Measurements from ENCODE around the gene SNAP25.

The SNAP25 gene

DNA sequence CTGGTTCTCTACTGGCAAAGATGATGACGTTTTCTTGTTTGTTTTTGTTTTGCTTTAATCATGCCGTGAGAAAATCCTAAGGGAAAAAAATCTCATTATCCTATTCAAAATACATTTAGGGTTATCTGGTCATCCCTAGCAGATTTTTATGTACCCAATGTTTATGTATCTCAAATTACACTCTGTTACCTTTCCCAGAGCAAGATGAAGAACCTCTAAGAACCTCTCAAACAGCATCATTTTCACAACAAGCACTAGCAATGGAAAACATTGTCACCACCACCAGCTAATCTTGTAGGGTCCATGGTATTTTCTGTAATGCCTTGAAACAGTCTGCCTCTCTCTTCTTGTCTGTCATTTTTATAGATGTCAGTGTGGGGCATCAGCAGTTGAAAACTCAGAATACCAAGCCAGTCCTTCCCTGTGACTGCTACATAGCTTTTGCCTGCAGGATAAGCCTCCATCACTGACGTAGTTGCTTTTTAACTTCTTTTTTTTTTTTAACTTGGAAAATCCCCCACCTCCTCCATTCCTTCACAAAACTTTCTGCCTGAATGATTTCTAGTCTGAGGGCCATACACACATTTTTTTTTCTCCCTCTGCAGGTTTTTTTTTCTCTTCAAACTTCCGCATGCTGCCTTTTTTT lies 2.4 kb upstream of the SNAP25 start:
- DNase-seq (ENCODE audit: low read depth): no peak

DNA sequence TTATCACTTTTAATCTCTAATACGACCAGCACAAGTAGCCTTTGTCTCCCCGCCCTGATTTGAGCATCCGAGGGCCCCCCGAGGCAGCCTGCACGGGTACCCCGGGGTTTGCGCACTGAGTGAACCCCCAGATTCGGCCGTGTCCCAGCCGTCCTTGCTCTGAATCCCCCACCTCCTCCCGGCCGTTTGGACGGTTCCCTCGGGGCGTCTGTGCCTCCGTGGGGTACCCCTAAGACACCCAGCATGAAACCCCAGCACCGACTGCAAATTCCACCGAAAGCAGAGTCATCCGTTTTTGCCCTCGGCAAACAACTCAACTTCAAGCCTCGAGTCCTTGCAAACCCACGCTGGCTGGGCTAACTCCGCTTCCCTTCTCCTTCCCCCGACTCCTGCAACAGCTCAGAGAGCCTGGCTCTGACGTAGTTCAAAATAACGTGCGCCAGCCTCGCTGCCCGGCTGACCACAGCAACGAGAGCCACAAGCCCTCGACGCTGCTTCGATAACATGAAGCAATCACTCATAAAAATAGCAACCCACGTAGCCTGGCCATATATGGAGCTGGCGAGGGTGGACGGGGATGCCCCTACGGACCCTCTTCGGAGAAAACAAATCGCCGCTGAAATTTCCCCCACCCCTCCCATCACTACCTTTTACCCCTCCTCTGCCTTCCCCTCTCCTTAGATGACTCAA lies 764 bp upstream of the SNAP25 start:
- peak; percentile 63 for DNase-seq (ENCODE audit: low read depth)

DNA sequence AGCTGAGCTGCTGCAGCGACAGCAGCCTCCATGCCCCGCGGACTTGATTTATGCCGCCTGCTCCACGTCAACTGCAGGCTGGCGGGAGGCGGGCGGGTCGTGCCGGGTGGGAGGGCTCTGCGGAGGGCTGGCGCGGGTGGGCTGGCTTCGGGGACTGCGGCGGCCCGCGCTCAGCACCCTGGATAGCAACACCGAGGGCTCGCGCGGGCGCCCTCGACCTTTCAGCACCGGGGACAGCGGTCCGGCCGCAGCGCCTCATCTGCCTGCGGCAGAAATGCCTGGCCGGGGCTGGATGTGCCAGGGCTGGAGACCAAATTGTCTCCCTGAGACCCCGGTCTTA lies 792 bp downstream of the SNAP25 start:
- DNase-seq (ENCODE audit: low read depth): peak; percentile 30

DNA sequence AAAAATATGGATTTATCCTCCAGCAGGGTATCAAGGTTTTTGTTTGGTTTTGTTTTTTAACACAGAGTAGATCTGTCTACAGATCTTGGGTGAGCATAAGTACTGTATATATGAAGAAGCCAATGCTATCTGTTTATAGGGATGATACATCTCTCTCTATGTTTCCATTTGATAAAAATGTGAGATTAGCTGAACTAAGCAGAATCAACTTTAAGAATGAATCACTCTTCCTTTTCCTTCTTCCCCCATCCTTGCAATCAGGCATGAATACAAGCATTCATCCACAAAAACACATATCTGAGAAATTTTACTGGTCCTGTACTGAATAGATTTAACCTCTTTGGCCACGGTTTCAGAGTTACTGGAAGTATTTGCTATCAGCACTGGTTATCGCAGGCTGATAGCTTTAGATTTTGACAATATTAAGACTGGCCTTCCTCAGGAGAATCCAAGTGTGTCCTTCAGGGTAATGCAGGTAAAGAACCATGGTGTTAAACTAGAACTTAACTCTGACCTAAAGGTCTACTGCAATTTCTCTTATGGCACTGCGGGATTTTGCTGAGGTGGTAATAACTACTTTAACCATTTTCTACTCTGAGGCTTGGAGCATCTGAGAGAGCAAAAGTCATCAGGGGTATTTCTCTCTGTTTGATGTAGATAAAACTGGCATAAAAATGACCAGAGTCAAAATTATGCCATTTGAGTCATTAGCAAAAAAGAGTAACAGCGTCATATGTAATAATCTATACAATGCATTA lies 1.5 kb downstream of the SNAP25 start:
- no peak for DNase-seq (ENCODE audit: low read depth)

DNA sequence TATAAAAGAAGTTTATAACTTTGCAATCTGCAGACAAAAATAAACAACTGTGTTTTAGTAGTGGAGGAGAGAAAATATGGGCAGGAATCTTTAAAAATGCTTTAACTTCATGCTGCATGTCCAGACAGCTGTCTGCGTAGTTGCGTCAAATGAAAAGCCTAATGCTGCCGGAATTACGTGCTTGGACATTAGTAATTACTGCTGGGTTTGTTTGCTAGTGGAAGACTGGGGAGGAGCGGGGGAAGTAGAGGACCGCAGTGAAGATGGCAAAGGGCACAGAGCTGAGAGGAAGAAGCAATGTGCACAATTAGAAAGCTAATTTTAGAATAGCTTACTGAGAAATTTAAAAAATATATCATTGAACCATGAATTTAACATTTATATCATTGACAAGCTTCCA lies 2.4 kb downstream of the SNAP25 start:
- no peak for DNase-seq (ENCODE audit: low read depth)

DNA sequence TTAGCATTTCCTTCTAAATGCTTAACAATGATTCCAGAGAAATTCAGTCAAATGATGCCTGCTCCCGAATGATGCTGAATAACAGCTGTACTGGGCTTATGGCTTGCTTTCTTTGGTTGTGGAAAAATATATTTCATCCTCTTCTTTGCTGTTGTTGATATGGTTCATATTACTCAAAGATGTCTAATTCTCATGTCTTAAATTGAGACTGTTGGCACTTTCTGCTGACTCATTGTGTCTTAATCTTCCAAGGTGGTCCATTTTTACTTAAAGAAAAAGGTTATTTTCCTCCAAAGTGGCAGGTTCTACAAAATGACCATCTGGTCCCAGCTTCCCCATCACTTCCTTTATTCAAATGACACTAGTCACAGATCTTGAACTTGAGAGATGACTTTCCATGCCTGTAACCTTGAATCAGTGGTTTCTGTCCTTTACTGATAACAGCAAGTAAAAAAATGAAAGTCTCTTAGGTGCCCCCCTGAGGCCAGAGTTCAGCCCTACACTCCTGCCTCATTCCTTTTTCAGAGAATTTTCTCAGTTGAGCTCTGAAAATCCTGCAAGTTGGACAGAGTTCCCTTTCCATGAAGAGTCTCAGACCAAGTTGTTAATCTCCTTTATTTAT lies 6.9 kb downstream of the SNAP25 start:
- no peak for DNase-seq (ENCODE audit: low read depth)

DNA sequence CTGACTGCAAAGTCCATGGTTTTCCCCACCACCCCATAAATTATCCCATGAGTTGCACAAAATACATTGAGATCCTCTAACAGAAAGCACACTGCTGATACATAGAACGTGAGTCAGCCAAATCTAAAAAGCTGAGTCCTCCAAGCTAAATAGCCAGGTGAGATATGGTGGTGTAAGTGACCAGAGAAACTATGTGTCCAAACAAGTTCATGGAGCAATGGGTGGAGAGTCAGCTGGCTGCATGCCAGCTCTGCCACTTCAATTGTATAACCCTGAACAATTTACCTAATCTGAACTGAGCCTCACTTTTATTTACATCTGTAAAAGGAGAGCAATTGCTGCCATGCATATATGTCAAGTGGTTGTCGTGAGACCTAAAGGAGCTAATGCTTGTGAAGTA lies 9.7 kb downstream of the SNAP25 start:
- DNase-seq (ENCODE audit: low read depth): no peak

DNA sequence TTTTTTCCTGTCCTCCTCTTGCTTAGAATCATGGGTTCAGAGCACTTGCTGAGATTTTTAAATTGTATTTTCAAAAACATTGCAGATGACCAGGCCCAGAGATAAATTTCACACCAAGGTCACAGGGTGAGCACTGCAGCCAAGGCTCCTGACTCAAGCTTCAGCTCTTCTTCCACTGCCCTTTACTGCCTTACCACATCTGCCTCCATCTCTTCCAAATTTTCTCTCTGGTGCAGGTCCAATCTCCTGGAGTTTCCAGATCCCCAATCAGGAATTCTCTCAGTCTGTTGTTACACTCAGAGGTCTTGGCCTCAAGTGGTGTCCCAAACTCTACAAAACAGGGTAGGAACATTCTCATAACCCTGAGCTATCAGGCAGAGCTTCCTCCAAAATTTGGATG lies 12.7 kb downstream of the SNAP25 start:
- no peak for DNase-seq (ENCODE audit: low read depth)

DNA sequence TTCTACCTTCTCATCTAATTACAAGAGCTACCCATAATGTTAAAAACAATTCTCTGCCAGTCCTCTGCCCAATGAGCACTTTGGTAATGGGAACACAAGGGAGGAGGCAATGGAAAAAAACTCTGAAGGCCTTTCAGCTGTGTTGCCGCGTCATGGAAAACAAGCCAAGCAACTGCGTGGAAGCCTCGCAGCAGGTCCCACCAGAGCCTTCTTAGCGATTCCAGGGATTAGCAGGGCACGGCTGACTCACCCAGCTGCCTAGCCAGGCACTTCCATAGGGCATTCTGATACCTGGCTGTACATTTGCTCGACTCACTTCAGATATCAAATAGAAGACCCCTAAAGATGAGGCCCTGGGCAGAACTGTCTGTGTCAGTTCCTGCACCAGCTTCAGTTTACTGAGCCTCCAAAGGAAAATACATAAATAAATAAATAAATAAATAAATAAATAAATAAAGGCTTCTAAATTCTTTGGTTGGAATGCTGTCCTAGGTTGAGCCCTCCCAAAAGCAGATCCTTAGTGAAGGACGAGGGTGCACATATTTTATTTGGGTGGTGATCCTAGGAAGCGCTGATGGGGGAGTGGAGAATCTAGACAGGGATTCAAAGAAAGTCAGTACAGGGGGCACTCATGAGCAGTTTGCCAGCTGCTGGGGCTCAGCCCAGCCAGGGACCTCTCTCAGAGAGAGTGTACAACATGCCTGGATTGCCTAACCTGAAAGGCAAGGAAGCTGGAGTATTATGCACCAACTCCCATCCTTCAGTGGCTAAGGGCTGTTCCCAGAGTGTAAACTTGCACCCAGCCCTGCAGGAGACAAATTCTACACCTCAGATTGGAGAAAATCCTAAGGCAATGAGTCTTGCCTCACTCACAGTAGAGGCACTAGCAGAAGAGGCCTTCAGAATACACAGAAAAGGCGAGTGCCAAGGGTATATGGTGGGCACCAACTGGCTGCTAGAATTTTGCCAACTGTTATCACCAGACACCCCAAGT lies 18.2 kb downstream of the SNAP25 start:
- DNase-seq (ENCODE audit: low read depth): no peak

DNA sequence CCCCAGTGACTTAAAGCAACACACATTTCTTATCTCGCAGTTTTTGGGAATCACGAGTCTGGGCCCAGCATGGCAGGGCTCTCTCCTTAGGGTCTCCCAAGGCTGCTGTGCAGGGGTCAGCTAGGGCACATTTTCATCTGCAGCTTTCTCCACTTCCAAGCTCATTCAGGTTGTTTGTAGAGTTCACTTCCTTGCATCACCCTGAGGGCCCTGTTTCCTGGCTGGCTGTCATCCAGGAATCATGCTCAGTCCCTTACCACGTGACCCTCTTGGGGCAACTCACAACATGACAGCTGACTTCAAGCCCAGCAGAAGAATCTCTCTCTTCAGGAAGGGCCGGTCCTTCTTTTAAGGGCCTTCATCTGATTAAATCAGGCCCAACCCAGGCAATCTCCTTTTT lies 21.3 kb downstream of the SNAP25 start:
- DNase-seq (ENCODE audit: low read depth): peak; percentile 8

DNA sequence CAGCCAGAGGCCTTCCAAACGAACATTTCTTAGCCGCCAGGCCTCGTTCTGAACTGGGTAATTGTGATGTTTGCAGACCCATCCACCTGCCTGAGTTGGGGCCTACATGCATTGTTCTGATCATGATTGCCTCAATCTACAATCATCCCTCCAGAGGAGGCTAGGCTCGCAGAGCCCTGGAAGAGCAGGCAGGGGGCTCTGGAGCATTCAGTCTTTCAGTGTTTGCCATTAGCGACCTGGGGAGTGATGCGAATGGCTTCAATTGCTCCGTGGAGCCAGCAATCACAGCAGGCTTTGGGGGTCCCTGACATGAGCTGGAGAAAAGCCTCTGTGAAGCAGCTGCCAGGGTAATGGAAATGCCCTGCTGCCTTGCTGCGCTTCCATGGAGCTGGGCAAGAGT lies 22.0 kb downstream of the SNAP25 start:
- no peak for DNase-seq (ENCODE audit: low read depth)

DNA sequence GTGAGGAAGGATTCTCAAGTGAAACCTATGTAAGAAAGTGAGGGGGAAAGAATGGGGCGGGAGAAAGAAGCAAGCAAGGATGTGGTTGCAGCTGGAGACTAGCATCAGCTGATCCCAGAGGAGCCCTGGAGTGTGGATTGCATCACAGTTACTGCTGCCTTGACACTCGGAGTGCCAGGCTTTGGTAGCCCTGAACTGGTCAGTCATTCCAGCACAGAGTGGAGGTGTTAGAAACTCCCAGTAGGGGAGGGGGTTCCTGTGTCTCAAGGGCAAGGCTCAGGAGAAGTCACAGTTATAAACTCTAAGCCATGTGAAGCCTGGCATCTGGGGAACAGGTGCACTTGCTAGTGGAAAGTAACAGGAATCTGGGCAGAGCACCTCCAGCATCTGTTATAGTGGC lies 23.5 kb downstream of the SNAP25 start:
- DNase-seq (ENCODE audit: low read depth): no peak

DNA sequence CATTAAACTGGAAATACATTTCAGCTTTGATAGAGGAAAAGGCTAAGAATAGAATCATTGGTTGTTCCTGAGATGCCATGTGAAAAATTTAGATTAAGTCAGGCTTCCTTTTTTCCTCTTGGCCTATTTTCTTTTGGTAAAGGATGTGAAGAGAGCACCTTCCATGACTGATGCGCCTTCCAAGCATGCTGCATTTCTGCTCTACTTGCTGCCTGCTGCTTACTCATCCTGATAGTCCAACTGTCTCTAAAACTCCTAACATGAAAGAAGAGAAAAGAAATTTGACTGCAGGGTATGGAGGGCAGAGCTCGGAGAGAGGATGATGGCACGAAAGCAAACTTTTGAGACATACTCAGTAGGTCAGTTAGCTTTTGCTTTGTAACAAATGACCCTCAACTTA lies 28.8 kb downstream of the SNAP25 start:
- no peak for DNase-seq (ENCODE audit: low read depth)

DNA sequence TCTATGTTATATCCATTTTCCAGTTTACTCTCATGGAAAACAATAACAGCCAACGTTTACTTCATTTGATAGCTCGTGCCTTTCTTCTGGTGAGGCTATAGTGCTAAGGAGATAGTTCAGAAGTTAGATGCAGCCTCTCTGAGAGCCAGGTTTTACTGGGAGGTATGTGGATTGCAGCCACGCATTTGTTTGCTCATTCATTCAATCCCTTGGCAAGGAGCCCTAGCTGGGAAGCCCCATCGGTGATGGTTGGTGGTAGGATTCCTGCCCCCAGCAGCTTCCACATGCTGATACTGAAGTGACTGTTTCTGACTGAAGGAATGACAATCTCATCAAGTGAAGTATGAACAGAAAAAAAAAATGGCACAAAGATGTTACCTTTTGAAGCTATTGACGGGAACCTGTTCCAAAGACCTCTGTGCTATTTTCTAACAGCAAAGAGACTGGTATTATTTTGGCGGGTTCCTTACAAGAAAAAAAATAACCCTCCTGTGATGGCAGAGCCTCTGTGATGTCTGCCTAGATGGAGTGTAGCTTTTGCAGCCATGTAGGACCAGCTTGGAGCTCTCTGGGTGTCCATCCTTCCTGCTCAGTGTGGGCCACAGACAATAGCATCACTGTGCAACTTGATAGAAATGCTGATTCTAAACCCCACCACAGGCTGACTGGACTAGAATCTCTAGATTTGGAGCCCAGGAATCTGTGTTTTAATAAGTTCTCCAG lies 30.6 kb downstream of the SNAP25 start:
- DNase-seq (ENCODE audit: low read depth): no peak

DNA sequence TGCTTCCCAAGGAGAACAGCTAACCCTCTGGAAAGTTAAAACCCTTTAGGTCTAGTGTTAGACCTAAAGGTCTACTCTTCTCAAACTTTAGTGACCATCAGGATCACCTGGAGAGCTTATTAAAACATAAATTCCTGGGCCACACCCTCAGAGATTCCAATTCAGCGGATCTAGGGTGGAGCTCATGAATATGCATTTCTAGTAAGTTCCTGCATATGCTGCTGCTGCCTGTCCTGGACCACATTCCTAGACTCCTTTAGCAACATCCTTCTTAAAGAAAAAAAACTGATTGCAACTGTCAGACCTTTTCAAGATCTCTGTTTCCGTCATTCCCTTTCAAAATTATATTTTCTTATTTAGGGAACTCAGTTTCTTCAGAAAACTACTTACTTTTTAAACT lies 31.2 kb downstream of the SNAP25 start:
- DNase-seq (ENCODE audit: low read depth): no peak

DNA sequence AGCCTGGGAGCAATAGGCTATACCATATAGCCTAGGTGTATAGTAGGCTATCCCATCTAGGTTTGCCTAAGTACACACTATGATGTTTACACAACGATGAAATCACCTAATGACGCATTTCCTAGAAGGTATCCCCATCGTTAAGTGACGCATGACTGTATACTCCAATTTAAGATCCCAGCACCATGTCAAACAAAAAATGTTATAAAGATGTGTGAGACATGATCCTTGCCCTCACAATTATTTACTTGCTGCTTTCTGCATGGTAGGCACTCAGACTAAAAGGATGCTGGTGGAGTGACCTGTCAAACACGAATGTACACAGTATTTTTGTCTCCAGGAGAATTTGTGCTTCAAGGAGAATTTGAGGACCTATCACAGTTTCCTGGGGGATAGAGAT lies 32.3 kb downstream of the SNAP25 start:
- DNase-seq (ENCODE audit: low read depth): no peak

DNA sequence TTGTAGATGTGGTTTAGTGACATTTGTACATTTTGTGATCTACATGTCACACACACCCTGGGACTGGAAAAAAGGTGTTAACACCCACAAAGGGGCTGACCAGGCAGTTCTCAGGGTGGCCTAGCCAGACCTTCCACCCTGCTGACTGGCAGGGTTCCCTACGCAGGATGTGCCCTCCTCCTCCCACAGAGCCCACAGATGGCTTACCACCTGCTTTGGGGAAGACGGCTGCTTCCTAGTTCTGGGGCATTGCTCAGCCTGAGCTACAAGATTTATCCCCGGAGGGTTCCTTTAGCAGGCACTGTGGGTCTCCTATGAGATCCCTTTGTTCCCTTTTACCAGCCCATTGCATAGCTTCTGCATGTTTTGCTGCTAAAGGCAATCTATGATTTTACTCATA lies 35.1 kb downstream of the SNAP25 start:
- DNase-seq (ENCODE audit: low read depth): no peak

DNA sequence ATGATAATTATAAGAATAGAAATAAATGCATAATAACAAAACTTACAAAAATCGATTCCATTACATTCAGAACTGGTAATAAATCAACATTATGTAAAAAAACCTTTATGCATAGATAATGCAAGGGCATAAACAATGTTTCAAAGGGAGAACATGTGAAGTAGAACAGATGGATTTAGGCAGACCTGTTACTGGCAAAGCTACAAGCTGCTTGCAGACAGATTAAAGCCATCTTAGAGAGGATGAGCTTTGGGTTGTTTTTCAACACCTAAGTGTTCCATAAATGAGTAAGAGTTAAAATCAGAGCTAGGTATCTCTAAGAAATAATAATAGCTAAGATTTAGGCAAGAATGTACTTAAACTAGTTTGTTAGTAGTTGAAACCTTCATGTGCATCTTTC lies 37.2 kb downstream of the SNAP25 start:
- DNase-seq (ENCODE audit: low read depth): no peak

DNA sequence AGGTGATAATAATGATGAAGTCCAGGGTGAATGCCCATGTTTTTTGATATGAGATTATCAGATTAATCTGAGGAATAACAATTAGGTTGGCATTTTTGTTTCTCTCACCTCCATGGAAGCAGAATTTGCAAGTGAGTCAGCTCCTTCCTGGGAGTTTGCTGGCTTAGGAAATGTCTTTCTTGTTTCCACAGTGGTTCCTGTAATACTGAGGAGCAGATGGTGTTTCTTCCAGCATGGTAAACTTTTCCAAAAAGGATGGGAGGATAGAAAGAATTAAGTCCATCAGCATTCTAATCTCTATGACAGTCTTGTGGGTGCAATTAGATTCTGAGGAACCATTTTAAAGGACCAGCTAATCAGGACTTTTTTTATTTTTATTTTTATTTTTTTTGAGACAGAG lies 40.5 kb downstream of the SNAP25 start:
- DNase-seq (ENCODE audit: low read depth): no peak

DNA sequence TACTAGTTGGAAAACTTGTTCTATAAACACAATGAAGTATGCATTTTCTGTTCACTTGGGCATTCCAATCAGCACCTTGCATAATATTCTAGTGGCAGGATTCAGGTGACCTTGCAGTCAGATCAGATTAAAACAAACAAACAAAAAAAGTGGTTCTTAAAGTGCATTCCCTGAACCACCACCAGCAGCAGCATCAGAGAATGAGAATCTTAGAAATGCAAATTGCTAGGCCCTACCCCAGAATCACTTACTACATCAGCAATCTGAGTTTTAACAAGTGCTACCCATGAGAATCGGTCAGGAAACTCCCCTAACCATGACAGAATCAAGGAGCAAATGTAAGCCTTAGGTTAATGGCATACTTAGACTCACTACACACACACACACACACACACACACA lies 41.7 kb downstream of the SNAP25 start:
- no peak for DNase-seq (ENCODE audit: low read depth)

DNA sequence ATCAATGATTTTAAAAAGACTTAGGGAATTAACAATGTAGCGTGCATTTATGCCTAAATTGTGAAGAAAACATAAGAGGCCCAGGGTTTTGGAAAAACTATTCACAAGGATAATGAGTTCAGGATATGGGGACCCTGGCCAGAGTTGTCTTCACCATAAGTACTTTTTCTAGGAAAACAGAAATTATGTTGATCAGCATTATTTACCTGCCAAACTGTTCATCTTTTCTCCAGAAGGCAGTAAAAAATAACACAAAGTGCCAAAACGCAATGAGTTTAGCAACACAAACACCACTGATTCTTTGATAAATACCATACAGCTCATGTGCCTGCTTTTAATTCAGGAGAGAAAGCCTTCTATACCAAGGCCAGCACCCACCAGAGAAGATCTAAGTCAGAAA lies 43.1 kb downstream of the SNAP25 start:
- DNase-seq (ENCODE audit: low read depth): no peak

All from fibroblast of the conjunctiva (primary cell).